GM21360 (cell line): ENCODE measurements around the gene RSF1.

Experiments
- ATAC-seq: cut with Tn5 transposase; IDR thresholded peaks from one replicate; pipeline ENCODE4 v1.9.1; 2021; ENCODE audit warnings: mild to moderate bottlenecking, moderate library complexity; ENCODE audit not compliant: unreplicated experiment

RSF1 gene

DNA sequence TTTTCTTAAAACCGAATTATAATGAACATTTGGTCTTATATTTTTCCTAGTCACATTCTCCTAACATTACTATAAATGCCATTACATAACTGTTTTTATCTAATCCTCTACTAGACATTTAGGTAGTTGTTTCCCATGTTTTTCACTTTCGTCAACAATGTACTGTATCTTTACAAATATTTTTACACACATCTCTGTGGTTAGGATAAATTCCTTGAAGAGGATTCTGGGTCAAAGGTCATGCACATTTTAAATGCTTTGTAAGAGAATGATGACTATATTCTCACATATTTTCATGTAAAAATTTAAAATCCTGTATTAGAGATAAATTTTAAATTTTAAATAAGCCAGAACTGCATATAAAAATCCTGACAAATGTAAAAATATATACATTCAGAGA lies 121.6 kb downstream of the RSF1 start:
- no peak for ATAC-seq

- ATAC-seq = no peak
These were observed 122.7 kb downstream of the RSF1 start for GRCh38 chr11:77697865-77698264.

GRCh38 chr11:77695417-77695816 lies 125.1 kb downstream of the RSF1 start:
- no peak for ATAC-seq

- no peak for ATAC-seq
These were observed 129.9 kb downstream of the RSF1 start for GRCh38 chr11:77690649-77691048.

- ATAC-seq = no peak
These were observed 133.4 kb downstream of the RSF1 start for GRCh38 chr11:77687088-77687487.

- no peak for ATAC-seq
These were observed 143.4 kb downstream of the RSF1 start for GRCh38 chr11:77677138-77677537.

- ATAC-seq = no peak
These were observed 148.3 kb downstream of the RSF1 start for GRCh38 chr11:77672264-77672663.

GRCh38 chr11:77669848-77670511 lies 150.5 kb downstream of the RSF1 start:
- ATAC-seq = no peak

GRCh38 chr11:77668760-77669159 lies 151.8 kb downstream of the RSF1 start:
- ATAC-seq = no peak

- no peak for ATAC-seq
These were observed 155.1 kb downstream of the RSF1 start for GRCh38 chr11:77665240-77665965.

- ATAC-seq = no peak
These were observed 158.9 kb downstream of the RSF1 start for GRCh38 chr11:77661670-77662069.

DNA sequence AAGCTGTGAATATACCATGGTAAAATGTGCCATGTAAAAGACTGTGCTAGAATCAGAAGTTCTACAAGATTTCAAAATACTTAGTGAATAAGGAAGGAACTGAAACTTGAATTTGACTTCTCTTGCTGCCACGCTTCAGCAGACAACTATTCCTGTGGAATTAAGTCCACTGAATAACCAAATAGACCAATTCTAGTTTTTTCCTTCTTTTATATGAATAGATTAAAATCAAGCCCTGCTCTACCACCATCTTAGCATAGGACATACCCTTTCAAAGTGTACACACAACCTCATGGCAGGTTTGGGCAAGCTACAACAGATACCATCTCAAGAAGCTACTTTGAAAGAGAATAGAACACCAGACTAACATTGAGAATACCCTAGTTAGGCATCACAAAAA lies 159.6 kb downstream of the RSF1 start:
- no peak for ATAC-seq

DNA sequence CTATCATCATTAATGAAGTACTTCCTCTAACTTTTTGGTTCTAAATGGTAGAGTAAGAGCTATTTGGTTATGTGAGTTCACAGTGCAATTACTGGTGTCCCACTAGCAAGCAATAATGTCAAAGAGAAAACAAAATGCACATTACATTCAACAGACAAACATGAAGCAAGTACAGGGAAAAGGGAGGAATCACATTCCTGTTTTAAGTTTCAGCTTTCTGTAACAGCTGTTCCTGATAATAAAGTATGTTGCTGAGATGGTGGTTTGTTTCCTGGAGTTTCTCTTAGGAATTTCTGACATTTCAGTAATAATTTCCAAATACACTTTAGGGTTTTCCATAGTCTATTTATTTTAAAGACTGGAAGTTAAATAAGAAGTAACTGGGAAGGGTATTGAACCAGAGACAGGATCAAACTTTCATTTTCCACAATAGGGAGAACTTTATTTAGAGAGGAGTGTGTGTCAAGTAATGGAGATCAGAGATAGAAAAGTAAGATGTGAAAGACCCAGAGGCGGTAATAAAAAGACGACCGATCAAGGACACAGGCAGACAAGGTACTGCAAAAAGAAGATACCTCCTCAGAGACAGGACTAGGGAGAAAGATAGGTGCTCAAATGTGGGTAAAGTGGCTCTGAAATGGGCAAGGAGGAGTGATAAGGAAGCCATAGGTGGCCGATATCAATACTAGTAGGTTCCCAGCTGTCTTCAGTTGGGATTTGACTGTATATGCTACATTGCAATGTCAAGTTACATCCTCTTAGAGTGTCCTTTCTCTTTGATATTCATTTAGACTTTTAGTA lies 162.1 kb downstream of the RSF1 start:
- no peak for ATAC-seq

- ATAC-seq = no peak
These were observed 164.2 kb downstream of the RSF1 start for GRCh38 chr11:77656362-77656761.

DNA sequence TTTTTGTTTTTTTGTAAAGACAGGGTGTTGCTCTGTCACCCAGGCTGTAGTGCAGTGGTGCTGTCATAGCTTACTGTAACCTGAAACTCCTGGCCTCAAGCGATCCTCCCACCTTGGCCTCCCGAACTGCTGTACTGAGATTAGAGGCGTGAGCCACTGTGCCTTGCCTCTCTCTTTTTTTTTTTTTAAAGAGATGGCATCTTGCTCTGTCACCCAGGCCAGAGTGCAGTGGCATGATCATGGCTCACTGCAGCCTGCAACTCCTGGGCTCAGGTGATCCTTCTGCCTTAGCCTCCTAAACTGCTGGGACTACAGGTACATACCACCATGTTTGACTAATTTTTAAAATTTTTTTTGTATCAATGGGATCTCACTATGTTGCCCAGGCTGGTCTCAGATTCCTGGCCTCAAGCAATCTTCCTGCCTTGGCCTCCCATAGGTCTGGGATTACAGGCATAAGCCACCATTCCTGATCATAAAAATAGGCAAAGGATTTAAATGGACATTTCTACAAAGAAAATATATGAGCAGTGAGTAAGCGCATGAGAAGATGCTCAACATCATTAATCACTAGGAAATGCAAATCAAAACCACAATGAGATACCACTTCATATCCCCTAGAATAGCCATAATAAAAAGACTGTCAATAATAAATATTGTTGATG lies 165.6 kb downstream of the RSF1 start:
- ATAC-seq = no peak

GRCh38 chr11:77650123-77650522 lies 170.4 kb downstream of the RSF1 start:
- no peak for ATAC-seq

GRCh38 chr11:77647654-77648305 lies 172.7 kb downstream of the RSF1 start:
- no peak for ATAC-seq

DNA sequence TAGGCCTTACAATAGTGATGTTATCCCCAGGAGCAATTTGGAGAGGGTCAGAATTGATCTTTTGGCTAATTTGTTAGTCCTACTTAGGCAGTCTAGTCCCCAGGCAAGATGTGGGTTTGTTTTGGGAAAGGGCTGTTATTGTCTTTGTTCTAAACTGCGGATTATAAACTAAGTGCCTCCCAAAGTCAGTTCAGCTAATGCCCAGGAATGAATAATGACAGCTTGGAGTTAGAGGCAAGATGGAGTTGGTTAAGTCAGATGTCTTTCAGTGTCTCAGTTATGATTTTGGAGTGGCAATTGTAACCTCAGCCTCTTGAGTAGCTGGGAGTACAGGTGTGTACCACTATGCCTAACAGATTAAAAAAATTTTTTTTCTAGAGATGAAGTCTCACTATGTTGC lies 175.6 kb downstream of the RSF1 start:
- no peak for ATAC-seq

GRCh38 chr11:77642228-77642627 lies 178.3 kb downstream of the RSF1 start:
- no peak for ATAC-seq

DNA sequence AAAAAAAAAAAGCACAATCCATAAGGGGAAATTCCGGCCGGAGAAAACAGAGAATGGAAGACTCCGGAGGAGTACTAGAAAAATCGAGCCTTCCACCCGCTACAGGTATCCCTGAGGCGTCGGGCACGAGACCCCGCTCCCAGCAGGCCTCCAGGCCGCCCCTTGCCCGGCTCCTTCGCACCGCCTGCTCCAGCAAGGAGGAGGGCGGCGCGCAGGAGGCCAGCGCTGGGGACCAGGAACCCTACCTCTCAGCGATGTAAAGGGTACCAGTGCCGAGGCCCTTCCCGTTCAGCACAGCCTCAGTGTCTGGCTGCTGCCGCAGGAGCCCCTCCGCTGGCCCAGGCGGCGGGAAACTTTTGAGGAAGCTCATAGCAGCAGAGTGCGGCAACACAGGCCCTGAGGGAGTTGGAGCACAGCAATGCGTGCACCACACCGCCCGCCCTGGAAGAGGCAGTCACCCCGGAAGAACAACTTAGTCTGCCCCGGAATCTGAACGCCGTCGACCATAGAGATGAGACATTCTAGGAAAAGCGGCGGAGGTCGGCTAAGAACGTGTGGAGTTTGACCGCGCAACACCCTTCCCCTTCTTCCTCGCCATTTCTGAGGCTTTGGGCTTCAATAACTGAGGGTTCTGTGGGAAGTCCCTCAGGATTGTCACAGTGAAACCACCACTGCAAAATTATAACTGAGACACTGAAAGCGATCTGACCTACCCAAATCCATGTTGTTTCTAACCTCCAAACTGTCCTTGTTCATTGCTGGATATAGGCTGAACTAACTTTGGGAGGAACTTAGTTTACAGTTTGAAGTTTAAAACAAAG lies 183.0 kb downstream of the RSF1 start, which contains the start of gene CLNS1A:
Gene CLNS1A (minus strand): TSS at position 450 of the 821 bp plus-strand sequence. CDS start 80 bp downstream, at position 370.
- ATAC-seq = peak; percentile 93
